ENCODE results near the gene COL23A1. TPM values are rescaled to one million over a fixed set of nuclear protein-coding genes. Genes with fewer than 3 reads are reported as not detected.

COL23A1 gene
- total RNA-seq, 1 donor from 2014 or later, result 2.9 TPM

DNA sequence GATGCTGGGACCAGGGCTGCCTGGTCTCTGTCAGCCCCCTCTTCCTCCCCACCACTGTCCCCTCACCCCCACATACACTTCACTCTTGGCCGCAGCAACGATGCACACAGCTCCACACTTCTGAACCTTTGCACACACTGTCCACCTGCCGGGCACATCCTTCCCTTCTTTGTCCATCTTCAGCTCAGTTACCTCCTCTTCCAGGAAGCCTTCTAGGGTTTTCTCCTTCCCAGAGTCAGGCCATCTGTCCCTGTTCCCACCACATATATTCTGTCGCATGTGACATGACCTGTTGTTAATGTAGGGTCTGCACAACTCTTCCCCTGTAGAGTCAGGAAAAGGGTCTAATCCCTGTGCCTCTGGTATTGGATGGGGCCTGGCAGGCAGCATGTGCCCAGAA, 319.0 kb downstream of the COL23A1 start:
- H3K4me3 Mint-ChIP-seq (ENCODE audit: unreplicated experiment), result no peak overlapping the region
- DNase-seq, result no peak
- peaks cover 6% of the 10 kb centered on the region for H3K4me1 Mint-ChIP-seq (ENCODE audit: low read depth, unreplicated experiment)
- H3K27ac Mint-ChIP-seq (ENCODE audit: unreplicated experiment), result peak overlapping the region; percentile 30
- peaks cover 4% of the 10 kb centered on the region for H3K27me3 Mint-ChIP-seq (ENCODE audit: unreplicated experiment)
- TF ChIP-seq, protein P1, sequence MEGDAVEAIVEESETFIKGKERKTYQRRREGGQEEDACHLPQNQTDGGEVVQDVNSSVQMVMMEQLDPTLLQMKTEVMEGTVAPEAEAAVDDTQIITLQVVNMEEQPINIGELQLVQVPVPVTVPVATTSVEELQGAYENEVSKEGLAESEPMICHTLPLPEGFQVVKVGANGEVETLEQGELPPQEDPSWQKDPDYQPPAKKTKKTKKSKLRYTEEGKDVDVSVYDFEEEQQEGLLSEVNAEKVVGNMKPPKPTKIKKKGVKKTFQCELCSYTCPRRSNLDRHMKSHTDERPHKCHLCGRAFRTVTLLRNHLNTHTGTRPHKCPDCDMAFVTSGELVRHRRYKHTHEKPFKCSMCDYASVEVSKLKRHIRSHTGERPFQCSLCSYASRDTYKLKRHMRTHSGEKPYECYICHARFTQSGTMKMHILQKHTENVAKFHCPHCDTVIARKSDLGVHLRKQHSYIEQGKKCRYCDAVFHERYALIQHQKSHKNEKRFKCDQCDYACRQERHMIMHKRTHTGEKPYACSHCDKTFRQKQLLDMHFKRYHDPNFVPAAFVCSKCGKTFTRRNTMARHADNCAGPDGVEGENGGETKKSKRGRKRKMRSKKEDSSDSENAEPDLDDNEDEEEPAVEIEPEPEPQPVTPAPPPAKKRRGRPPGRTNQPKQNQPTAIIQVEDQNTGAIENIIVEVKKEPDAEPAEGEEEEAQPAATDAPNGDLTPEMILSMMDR (IDR thresholded peaks at IDR 0.05; ENCODE audit: partially characterized antibody, unreplicated experiment), result no peak
- peaks cover 13% of the 10 kb centered on the region for H3K36me3 Mint-ChIP-seq (ENCODE audit: unreplicated experiment)
- no peaks in the 10 kb centered on the region for H3K9me3 Mint-ChIP-seq (ENCODE audit: unreplicated experiment)

DNA sequence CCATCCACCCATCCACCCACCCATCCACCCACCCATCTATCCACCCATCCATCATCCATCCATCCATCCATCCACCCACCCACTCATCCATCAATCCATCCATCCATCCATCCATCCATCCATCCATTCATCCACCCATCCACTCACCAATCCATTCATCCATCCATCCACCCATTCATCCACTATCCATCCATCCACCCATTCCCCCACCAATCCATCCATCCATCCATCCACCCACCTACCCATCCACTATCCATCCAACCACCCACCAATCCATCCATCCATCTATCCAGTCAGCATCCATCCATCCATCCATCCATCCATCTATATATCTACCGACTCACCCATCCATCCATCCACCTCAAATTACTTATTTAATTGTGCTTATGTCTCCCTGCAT, 320.7 kb downstream of the COL23A1 start:
- H3K9me3 Mint-ChIP-seq (ENCODE audit: unreplicated experiment), result no peaks in the 10 kb centered on the region

GRCh38 chr5:178267876-178268275, 322.3 kb downstream of the COL23A1 start:
- H3K36me3 Mint-ChIP-seq (ENCODE audit: unreplicated experiment), result peaks cover 5% of the 10 kb centered on the region
- H3K9me3 Mint-ChIP-seq (ENCODE audit: unreplicated experiment), result no peaks in the 10 kb centered on the region
- H3K4me1 Mint-ChIP-seq (ENCODE audit: low read depth, unreplicated experiment), result peaks cover 6% of the 10 kb centered on the region
- DNase-seq, result no peak
- TF ChIP-seq, protein P1 (IDR thresholded peaks at IDR 0.05; ENCODE audit: partially characterized antibody, unreplicated experiment), result no peak
- H3K4me3 Mint-ChIP-seq (ENCODE audit: unreplicated experiment), result no peak overlapping the region
- peaks cover 4% of the 10 kb centered on the region for H3K27me3 Mint-ChIP-seq (ENCODE audit: unreplicated experiment)
- no peak overlapping the region for H3K27ac Mint-ChIP-seq (ENCODE audit: unreplicated experiment)

More for the DNA sequence above, 320.7 kb downstream of the COL23A1 start:
- Mint-ChIP-seq H3K4me1 (ENCODE audit: low read depth, unreplicated experiment) (peaks cover 6% of the 10 kb centered on the region), H3K4me3 (ENCODE audit: unreplicated experiment) (no peak overlapping the region), H3K27ac (ENCODE audit: unreplicated experiment) (no peak overlapping the region), H3K27me3 (ENCODE audit: unreplicated experiment) (peaks cover 4% of the 10 kb centered on the region), H3K36me3 (ENCODE audit: unreplicated experiment) (peaks cover 5% of the 10 kb centered on the region)
- no peak for DNase-seq
- TF ChIP-seq, protein P1 (IDR thresholded peaks at IDR 0.05; ENCODE audit: partially characterized antibody, unreplicated experiment), result no peak

- TF ChIP-seq, protein P1 (IDR thresholded peaks at IDR 0.05; ENCODE audit: partially characterized antibody, unreplicated experiment), result no peak
- Mint-ChIP-seq H3K27ac (ENCODE audit: unreplicated experiment) (no peak overlapping the region), H3K4me3 (ENCODE audit: unreplicated experiment) (no peak overlapping the region), H3K27me3 (ENCODE audit: unreplicated experiment) (peaks cover 9% of the 10 kb centered on the region), H3K36me3 (ENCODE audit: unreplicated experiment) (peaks cover 5% of the 10 kb centered on the region), H3K4me1 (ENCODE audit: low read depth, unreplicated experiment) (peaks cover 6% of the 10 kb centered on the region), H3K9me3 (ENCODE audit: unreplicated experiment) (no peaks in the 10 kb centered on the region)
- no peak for DNase-seq
Measured at GRCh38 chr5:178267245-178267644, 322.9 kb downstream of the COL23A1 start.

DNA sequence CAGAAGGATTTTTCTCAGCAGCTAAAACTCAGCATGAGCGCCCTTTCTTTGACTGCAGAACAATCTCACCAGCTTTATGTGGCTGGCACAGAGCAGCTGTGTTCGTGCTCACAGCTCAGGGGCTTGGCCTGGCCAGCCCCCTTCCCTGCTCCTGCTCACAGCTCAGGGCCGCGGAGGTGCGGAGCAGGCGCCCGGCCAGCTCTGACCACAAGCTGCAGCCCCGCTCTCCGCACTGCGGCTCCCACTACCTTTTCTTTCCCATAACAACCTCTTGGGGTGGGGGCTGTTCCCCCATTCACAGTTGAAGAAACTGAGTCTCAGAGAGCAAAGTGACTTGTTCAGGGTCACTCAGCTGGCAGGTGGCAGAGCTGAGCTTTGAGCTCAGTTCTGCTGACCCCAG, 323.6 kb downstream of the COL23A1 start:
- TF ChIP-seq, protein P1 (IDR thresholded peaks at IDR 0.05; ENCODE audit: partially characterized antibody, unreplicated experiment), result no peak
- Mint-ChIP-seq H3K27ac (ENCODE audit: unreplicated experiment) (no peak overlapping the region), H3K4me3 (ENCODE audit: unreplicated experiment) (no peak overlapping the region), H3K9me3 (ENCODE audit: unreplicated experiment) (no peaks in the 10 kb centered on the region), H3K36me3 (ENCODE audit: unreplicated experiment) (peaks cover 5% of the 10 kb centered on the region), H3K4me1 (ENCODE audit: low read depth, unreplicated experiment) (peaks cover 5% of the 10 kb centered on the region), H3K27me3 (ENCODE audit: unreplicated experiment) (peaks cover 10% of the 10 kb centered on the region)
- DNase-seq, result no peak

All from glutamatergic neuron (in vitro differentiated cells).